Transverse colon (tissue), 4 donors: ENCODE results near the gene OCA2.

Source experiments
- EP300 ChIP-seq: sonication (generic); formaldehyde crosslinking; IDR thresholded peaks from one replicate; pipeline ENCODE4 v1.6.1; 2017; ENCODE audit warnings: antibody characterized with exemption, low read depth
- POLR2A ChIP-seq: fragments of 450-650 bp; IDR thresholded peaks from one replicate; pipeline ENCODE4 v1.6.1; 2016; ENCODE audit warnings: antibody characterized with exemption, mild to moderate bottlenecking, moderate library complexity
- POLR2AphosphoS5 ChIP-seq, 3 donors: sonication (generic); formaldehyde crosslinking; IDR thresholded peaks; one replicate each; pipeline ENCODE4 v1.6.1; 2016; ENCODE audit warnings: antibody characterized with exemption in 3 of 3
- TF ChIP-seq, protein P1 (sequence below), 5 experiments: fragments of 200-600 bp in 3 of 5; fragments of 450-650 bp in 2 of 5; sonication (generic) in 3 of 5; IDR thresholded peaks; 1 replicate in 2 of 5; 2 replicates in 3 of 5; pipeline ENCODE4 v1.5.1; 2016 to 2017; ENCODE audit warnings: antibody characterized with exemption in 5 of 5, inconsistent platforms in 3 of 5, mild to moderate bottlenecking in 2 of 5, moderate library complexity in 1 of 5

DNA sequence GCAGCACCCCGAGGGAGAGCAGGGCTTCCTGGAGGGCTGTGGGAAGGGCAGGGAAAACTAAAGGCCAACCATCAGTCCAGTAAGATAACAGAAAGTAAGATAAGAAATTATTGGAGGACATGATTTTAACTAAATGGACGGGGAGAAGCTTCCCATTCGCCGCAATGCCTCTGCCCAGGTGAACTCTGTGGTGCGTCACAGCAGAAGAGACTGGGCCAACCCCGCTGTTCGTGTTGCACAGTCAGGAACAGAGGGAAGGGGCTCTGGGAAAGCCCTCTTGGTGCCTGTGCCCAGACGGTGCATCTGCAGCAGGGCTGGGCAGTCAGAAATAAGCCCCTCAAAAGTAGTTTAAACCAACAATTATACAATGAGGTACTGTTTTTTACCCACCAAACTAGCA, 284.1 kb downstream of the OCA2 start:
- TF ChIP-seq, protein P1, sequence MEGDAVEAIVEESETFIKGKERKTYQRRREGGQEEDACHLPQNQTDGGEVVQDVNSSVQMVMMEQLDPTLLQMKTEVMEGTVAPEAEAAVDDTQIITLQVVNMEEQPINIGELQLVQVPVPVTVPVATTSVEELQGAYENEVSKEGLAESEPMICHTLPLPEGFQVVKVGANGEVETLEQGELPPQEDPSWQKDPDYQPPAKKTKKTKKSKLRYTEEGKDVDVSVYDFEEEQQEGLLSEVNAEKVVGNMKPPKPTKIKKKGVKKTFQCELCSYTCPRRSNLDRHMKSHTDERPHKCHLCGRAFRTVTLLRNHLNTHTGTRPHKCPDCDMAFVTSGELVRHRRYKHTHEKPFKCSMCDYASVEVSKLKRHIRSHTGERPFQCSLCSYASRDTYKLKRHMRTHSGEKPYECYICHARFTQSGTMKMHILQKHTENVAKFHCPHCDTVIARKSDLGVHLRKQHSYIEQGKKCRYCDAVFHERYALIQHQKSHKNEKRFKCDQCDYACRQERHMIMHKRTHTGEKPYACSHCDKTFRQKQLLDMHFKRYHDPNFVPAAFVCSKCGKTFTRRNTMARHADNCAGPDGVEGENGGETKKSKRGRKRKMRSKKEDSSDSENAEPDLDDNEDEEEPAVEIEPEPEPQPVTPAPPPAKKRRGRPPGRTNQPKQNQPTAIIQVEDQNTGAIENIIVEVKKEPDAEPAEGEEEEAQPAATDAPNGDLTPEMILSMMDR (IDR thresholded peaks at IDR 0.05), result no peak
- TF ChIP-seq POLR2A (no peak), POLR2AphosphoS5 (IDR thresholded peaks at IDR 0.05) (no peak), EP300 (no peak)
